Measurements from ENCODE around the gene GPR21.

DNA sequence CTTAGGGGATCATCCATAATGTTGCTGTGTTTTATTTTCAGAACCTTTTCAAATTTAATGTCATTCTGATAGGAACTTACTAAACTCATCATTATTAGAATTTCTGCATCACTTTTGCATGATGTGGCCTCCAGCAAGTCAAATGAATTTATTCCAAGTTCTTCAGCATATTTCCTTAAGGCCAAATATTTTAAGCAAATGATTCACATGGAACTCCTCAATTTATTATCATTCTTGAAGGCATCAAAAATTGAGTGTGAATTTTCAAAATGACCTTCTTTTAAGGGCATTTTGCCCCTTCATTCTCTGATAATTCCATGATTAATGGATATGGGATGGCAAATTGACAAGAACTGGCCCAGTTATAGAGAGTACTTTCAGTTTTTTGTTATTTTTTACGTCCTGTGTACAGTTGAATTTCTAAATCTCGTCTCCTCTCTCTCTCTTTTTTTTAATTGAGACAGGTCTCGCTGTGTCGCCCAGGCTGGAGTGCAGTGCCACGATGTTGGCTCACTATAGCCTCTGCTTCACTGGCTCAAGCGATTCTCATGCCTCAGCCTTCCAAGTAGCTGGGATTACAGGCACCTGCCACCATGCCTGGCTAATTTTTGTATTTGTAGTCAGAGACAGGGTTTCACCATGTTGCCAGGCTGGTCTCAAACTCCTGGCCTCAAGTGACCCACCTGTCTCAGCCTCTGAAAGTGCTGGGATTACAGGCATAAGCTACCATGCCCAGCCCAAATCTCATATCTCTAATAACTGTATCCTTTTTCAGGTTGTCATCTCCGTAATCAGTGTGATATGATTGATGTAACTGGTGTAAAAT is 29.1 kb downstream of the GPR21 start:
- TF ChIP-seq, protein P1, sequence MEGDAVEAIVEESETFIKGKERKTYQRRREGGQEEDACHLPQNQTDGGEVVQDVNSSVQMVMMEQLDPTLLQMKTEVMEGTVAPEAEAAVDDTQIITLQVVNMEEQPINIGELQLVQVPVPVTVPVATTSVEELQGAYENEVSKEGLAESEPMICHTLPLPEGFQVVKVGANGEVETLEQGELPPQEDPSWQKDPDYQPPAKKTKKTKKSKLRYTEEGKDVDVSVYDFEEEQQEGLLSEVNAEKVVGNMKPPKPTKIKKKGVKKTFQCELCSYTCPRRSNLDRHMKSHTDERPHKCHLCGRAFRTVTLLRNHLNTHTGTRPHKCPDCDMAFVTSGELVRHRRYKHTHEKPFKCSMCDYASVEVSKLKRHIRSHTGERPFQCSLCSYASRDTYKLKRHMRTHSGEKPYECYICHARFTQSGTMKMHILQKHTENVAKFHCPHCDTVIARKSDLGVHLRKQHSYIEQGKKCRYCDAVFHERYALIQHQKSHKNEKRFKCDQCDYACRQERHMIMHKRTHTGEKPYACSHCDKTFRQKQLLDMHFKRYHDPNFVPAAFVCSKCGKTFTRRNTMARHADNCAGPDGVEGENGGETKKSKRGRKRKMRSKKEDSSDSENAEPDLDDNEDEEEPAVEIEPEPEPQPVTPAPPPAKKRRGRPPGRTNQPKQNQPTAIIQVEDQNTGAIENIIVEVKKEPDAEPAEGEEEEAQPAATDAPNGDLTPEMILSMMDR (conservative IDR thresholded peaks at IDR 0.05), result no peak
- TF ChIP-seq EZH2 (IDR thresholded peaks at IDR 0.05; ENCODE audit: low read depth), result no peak

All from PC-9 (cell line).